Mucosa of descending colon (tissue), 3 donors: Measurements from ENCODE around the gene TTLL9. TPM values are rescaled to one million over a fixed set of nuclear protein-coding genes. Genes with fewer than 3 reads are reported as not detected.

ENCODE experiments used
- ATAC-seq: fragments of 200-7000 bp; cut with Tn5 transposase; one replicate; pipeline ENCODE4 v1.9.1; 2020; ENCODE audit warnings: mild to moderate bottlenecking, moderate library complexity
- DNase-seq, 3 donors: peaks; one replicate each; pipeline ENCODE4 v3.0.0-alpha.2; 2020
- H3K36me3 ChIP-seq: fragments of 200-600 bp; one replicate; pipeline ENCODE4 v1.8.0; 2021; ENCODE audit warnings: low read depth, mild to moderate bottlenecking
- H3K4me1 ChIP-seq: fragments of 200-600 bp; one replicate; pipeline ENCODE4 v1.8.0; 2021; ENCODE audit warnings: low read depth, mild to moderate bottlenecking
- H3K4me3 ChIP-seq: fragments of 200-600 bp; one replicate; pipeline ENCODE4 v1.8.0; 2021; ENCODE audit warnings: mild to moderate bottlenecking
- H3K9me3 ChIP-seq: fragments of 200-600 bp; one replicate; pipeline ENCODE4 v1.8.0; 2021; ENCODE audit warnings: mild to moderate bottlenecking
- intact Hi-C, 2 donors: fragments of 100-400 bp; cut with DNase I in 1 of 2; cut with micrococcal nuclease in 1 of 2; formaldehyde crosslinking; loops; one replicate each; pipeline versions ENCODE4 v1.11.0 to v1.11.1; 2022; cut with DNase I, micrococcal nuclease
- total RNA-seq, 3 donors: library from RNA; stranded (reverse); fragmentation: NEBNext Ultra II Directional in 2 of 3; extraction: Animal tissue kit (Norgen Biotek cat#: 25700) in 2 of 3; gene quantifications; one replicate each; pipeline versions ENCODE4 v1.2.1 to v1.2.4, GENCODE V29; 2021 to 2023
- TF ChIP-seq, protein P1 (sequence below): fragments of 200-600 bp; IDR thresholded peaks from one replicate; pipeline ENCODE4 v1.8.0; 2022; ENCODE audit warnings: antibody characterized with exemption, mild to moderate bottlenecking
- donor health status: DM: no; HTN: no; CAD: no; lungs with moderate emphysema.
- donor health status: DM: no; HTN: no; CAD: no.
- donor health status: DM: no; HTN: yes; CAD: no.

Gene TTLL9
- total RNA-seq, 3 donors from 2014 or later: 0.25 TPM; not detected in 2

GRCh38 chr20:31943052-31943471 lies 72.6 kb downstream of the TTLL9 start:
- intact Hi-C loops: no loop called here
- peaks cover 17% of the 10 kb centered on the region for H3K36me3 ChIP-seq
- no peak for ATAC-seq

DNA sequence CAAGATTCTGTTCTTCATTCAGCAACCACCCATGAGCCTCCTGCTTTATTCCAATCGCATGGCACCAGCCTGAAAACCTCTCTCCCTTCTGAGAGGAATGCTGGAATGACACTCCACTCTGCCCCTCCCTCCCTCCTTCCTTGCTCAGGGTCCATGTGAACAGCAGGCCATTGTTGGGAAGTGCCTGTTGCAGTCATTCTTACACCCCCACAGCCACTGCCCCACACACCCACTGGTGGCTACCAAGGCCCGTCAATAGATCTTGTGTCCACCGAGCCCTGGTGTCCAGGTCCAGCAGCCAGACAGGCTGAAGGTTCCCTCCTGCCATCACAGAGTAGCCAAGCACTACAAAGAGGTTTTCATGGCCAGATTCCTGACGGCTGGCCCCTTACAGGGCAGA lies 74.9 kb downstream of the TTLL9 start:
- no peak for ATAC-seq
- Histone ChIP-seq H3K36me3 (peaks cover 24% of the 10 kb centered on the region), H3K4me1 (peaks cover under 1% of the 10 kb centered on the region), H3K4me3 (no peak overlapping the region), H3K9me3 (no peaks in the 10 kb centered on the region)
- no peak for DNase-seq
- intact Hi-C loops: no loop called here
- TF ChIP-seq, protein P1, sequence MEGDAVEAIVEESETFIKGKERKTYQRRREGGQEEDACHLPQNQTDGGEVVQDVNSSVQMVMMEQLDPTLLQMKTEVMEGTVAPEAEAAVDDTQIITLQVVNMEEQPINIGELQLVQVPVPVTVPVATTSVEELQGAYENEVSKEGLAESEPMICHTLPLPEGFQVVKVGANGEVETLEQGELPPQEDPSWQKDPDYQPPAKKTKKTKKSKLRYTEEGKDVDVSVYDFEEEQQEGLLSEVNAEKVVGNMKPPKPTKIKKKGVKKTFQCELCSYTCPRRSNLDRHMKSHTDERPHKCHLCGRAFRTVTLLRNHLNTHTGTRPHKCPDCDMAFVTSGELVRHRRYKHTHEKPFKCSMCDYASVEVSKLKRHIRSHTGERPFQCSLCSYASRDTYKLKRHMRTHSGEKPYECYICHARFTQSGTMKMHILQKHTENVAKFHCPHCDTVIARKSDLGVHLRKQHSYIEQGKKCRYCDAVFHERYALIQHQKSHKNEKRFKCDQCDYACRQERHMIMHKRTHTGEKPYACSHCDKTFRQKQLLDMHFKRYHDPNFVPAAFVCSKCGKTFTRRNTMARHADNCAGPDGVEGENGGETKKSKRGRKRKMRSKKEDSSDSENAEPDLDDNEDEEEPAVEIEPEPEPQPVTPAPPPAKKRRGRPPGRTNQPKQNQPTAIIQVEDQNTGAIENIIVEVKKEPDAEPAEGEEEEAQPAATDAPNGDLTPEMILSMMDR: no peak

More at GRCh38 chr20:31943052-31943471, 72.6 kb downstream of the TTLL9 start:
- Histone ChIP-seq H3K4me3 (no peak overlapping the region), H3K9me3 (no peaks in the 10 kb centered on the region), H3K4me1 (no peaks in the 10 kb centered on the region)
- no peak for DNase-seq
- TF ChIP-seq, protein P1: no peak

- peaks cover 5% of the 10 kb centered on the region for H3K4me1 ChIP-seq
- TF ChIP-seq, protein P1: no peak
- ATAC-seq: no peak
- H3K4me3 ChIP-seq: no peak overlapping the region
- no peak for DNase-seq
- no peaks in the 10 kb centered on the region for H3K9me3 ChIP-seq
- intact Hi-C loops: no loop called here
- peaks cover 24% of the 10 kb centered on the region for H3K36me3 ChIP-seq
Measured at GRCh38 chr20:31945785-31946184, 75.4 kb downstream of the TTLL9 start.

DNA sequence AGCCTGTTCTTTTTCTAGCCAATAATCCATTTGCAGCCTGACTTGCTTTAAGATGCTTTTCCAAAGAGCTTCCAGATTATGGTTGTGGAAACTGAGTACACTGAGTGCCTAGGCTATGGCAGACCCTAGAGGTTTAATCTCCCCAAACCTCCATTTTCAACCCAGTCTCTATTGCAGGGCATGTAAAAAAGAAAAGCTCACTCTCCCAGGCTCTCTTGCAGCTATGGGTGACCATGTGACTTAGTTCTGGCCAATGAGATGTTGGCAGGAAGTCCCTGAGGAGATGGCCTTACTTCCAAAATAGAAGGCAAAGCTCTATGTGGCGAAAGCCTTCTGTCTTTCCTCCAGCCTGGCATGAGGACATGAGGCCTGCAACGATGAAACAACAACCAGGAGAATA lies 77.6 kb downstream of the TTLL9 start:
- no peak for DNase-seq
- TF ChIP-seq, protein P1: no peak
- ATAC-seq: no peak
- intact Hi-C loops: no loop called here
- Histone ChIP-seq H3K9me3 (no peaks in the 10 kb centered on the region), H3K4me3 (no peak overlapping the region), H3K4me1 (peaks cover 7% of the 10 kb centered on the region), H3K36me3 (peaks cover 24% of the 10 kb centered on the region)

- TF ChIP-seq, protein P1: no peak
- Histone ChIP-seq H3K9me3 (no peaks in the 10 kb centered on the region), H3K4me3 (no peak overlapping the region), H3K4me1 (peaks cover 7% of the 10 kb centered on the region), H3K36me3 (peaks cover 24% of the 10 kb centered on the region)
- DNase-seq (no peak), ATAC-seq (no peak)
- intact Hi-C loops: loop anchor here in 1 of 2 donors (10.0 kb wide), 1 partner anchor 95 kb away; no protein-coding TSS in a partner anchor
Measured at GRCh38 chr20:31949877-31950646, 79.6 kb downstream of the TTLL9 start.
